OCI-LY1 (cell line): ENCODE results near the gene IL31RA.

Experiments
- H2AFZ ChIP-seq: fragments of 200-600 bp; sonication (generic), shearing (Covaris generic); 2 replicates; pipeline ENCODE4 v1.6.0; 2014; ENCODE audit warnings: antibody characterized with exemption, mild to moderate bottlenecking, low read length
- H3F3A ChIP-seq: fragments of 200-600 bp; sonication (generic), shearing (Covaris generic); 2 replicates; pipeline ENCODE4 v1.6.0; 2014; ENCODE audit warnings: mild to moderate bottlenecking, antibody characterized with exemption, low read length, moderate library complexity; ENCODE audit not compliant: insufficient read depth
- H3K27ac ChIP-seq: fragments of 200-600 bp; sonication (generic); 2 replicates; pipeline ENCODE4 v1.5.1; 2014; ENCODE audit warnings: low read length, mixed run types, mild to moderate bottlenecking, low read depth; ENCODE audit not compliant: poor library complexity, severe bottlenecking
- H3K27me3 ChIP-seq: fragments of 200-600 bp; sonication (generic); 2 replicates; pipeline ENCODE4 v1.6.0; 2014; ENCODE audit warnings: antibody characterized with exemption, mild to moderate bottlenecking, low read length, moderate library complexity; ENCODE audit not compliant: insufficient read depth
- H3K36me3 ChIP-seq: fragments of 200-600 bp; sonication (generic); 2 replicates; pipeline ENCODE4 v1.6.1; 2014; ENCODE audit warnings: mild to moderate bottlenecking, antibody characterized with exemption, low read length, moderate library complexity, mixed read lengths; ENCODE audit not compliant: insufficient read depth
- H3K4me1 ChIP-seq: fragments of 200-600 bp; sonication (generic); 2 replicates; pipeline ENCODE4 v1.5.1; 2014; ENCODE audit warnings: mild to moderate bottlenecking, low read length, moderate library complexity; ENCODE audit not compliant: insufficient read depth, severe bottlenecking
- H3K4me2 ChIP-seq: fragments of 200-600 bp; sonication (generic), shearing (Covaris generic); 2 replicates; pipeline ENCODE4 v1.6.1; 2014; ENCODE audit warnings: low read length
- H3K4me3 ChIP-seq: fragments of 200-600 bp; sonication (generic); 2 replicates; pipeline ENCODE4 v1.5.1; 2014; ENCODE audit warnings: low read length, low read depth, mild to moderate bottlenecking, mixed read lengths; ENCODE audit not compliant: poor library complexity, severe bottlenecking
- H3K79me2 ChIP-seq: fragments of 200-600 bp; shearing (Covaris generic); 2 replicates; pipeline ENCODE4 v1.6.1; 2016; ENCODE audit warnings: mixed run types, low read length, mixed read lengths; ENCODE audit not compliant: insufficient read depth
- H3K9ac ChIP-seq: fragments of 200-600 bp; sonication (generic), shearing (Covaris generic); 2 replicates; pipeline ENCODE4 v1.6.1; 2014; ENCODE audit warnings: mild to moderate bottlenecking, low read length, mixed read lengths
- H3K9me2 ChIP-seq: fragments of 200-600 bp; sonication (generic), shearing (Covaris generic); 2 replicates; pipeline ENCODE4 v1.6.1; 2014; ENCODE audit warnings: low read depth, mild to moderate bottlenecking, low read length, mixed read lengths
- H3K9me3 ChIP-seq: fragments of 200-600 bp; shearing (Covaris generic); 2 replicates; pipeline ENCODE4 v1.6.1; 2014; ENCODE audit warnings: low read length, mixed read lengths
- H4K20me1 ChIP-seq: fragments of 200-600 bp; sonication (generic), shearing (Covaris generic); 2 replicates; pipeline ENCODE4 v1.6.0; 2016; ENCODE audit warnings: mild to moderate bottlenecking, low read length; ENCODE audit not compliant: insufficient read depth
- EZH2 ChIP-seq: fragments of 200-600 bp; sonication (generic), shearing (Covaris generic); IDR thresholded peaks from 2 replicates; pipeline ENCODE4 v1.8.0; 2017; ENCODE audit warnings: borderline replicate concordance, mixed run types, mild to moderate bottlenecking, antibody characterized with exemption, low read length, moderate library complexity, mixed read lengths
- TF ChIP-seq, protein P1 (sequence below): fragments of 200-600 bp; sonication (generic), shearing (Covaris generic); IDR thresholded peaks from 2 replicates; pipeline ENCODE4 v1.5.1; 2017; ENCODE audit warnings: mild to moderate bottlenecking, antibody characterized with exemption, low read length, moderate library complexity, mixed read lengths

Gene IL31RA

DNA sequence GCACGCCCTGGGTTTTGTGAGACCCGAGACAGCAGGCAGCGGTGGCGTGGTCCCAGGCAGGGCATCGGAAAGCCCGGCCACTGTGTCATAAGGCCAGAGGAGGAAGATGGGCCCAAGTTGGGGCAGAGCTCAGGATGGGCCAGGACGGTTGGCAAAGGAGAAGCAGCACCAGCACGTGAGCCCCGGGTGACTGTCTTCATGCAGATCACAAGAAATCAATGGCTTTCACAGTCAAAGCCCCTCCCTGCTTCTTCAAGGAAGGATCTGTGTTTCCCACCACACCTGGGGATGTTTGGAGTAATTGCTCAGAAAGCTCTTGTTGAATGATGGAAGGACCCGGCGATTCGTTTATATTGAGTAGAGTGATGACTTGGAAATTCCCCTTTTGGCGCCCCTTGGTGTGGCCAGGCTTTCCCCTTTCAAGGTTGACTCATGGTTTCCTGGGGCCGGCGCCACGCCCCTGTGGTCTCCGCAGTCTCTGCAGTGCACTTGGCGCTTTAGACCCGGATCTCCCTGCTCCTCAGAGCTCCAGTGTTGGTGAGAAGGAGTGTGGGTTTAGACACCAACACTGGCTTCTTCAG lies 52.1 kb downstream of the IL31RA start:
- H3K79me2 ChIP-seq: no peaks in the 10 kb centered on the region
- H3K27me3 ChIP-seq: no peaks in the 10 kb centered on the region
- TF ChIP-seq EZH2: no peak
- TF ChIP-seq, protein P1, sequence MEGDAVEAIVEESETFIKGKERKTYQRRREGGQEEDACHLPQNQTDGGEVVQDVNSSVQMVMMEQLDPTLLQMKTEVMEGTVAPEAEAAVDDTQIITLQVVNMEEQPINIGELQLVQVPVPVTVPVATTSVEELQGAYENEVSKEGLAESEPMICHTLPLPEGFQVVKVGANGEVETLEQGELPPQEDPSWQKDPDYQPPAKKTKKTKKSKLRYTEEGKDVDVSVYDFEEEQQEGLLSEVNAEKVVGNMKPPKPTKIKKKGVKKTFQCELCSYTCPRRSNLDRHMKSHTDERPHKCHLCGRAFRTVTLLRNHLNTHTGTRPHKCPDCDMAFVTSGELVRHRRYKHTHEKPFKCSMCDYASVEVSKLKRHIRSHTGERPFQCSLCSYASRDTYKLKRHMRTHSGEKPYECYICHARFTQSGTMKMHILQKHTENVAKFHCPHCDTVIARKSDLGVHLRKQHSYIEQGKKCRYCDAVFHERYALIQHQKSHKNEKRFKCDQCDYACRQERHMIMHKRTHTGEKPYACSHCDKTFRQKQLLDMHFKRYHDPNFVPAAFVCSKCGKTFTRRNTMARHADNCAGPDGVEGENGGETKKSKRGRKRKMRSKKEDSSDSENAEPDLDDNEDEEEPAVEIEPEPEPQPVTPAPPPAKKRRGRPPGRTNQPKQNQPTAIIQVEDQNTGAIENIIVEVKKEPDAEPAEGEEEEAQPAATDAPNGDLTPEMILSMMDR: no peak
- no peak overlapping the region for H3K9ac ChIP-seq
- H3K4me2 ChIP-seq: no peak overlapping the region
- no peaks in the 10 kb centered on the region for H3K9me2 ChIP-seq
- H2AFZ ChIP-seq: no peak overlapping the region
- no peaks in the 10 kb centered on the region for H3F3A ChIP-seq
- no peaks in the 10 kb centered on the region for H3K4me1 ChIP-seq
- no peaks in the 10 kb centered on the region for H4K20me1 ChIP-seq
- H3K27ac ChIP-seq: no peak overlapping the region
- no peak overlapping the region for H3K4me3 ChIP-seq
- no peaks in the 10 kb centered on the region for H3K9me3 ChIP-seq
- no peaks in the 10 kb centered on the region for H3K36me3 ChIP-seq

DNA sequence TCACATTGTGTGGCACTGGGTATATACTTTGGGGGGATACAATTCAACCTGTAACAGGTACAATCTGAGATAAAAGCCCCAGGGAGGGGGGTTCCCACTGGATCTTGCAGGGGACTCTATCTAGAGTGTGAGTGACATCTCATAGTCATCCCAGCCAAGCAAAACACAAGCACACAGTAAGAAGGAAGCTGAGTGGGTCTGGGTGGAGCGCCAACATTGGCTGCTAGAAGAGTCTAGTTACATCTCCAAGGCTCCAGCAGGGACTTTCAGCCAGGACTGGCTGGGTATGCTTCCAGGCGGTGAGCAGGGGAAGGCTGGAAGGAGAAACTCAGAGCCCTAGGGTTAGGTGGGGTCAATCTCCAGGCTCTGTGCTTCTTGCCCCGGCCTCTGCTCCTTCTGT lies 53.0 kb downstream of the IL31RA start:
- Histone ChIP-seq H4K20me1 (no peaks in the 10 kb centered on the region), H3K9ac (no peak overlapping the region), H3K9me3 (no peaks in the 10 kb centered on the region), H3K9me2 (no peaks in the 10 kb centered on the region), H3K4me1 (no peaks in the 10 kb centered on the region), H3F3A (no peaks in the 10 kb centered on the region), H3K4me3 (no peak overlapping the region), H3K27ac (no peak overlapping the region), H2AFZ (no peak overlapping the region), H3K27me3 (no peaks in the 10 kb centered on the region), H3K4me2 (no peak overlapping the region), H3K79me2 (no peaks in the 10 kb centered on the region), H3K36me3 (no peaks in the 10 kb centered on the region)
- TF ChIP-seq, protein P1: no peak
- no peak for TF ChIP-seq EZH2

DNA sequence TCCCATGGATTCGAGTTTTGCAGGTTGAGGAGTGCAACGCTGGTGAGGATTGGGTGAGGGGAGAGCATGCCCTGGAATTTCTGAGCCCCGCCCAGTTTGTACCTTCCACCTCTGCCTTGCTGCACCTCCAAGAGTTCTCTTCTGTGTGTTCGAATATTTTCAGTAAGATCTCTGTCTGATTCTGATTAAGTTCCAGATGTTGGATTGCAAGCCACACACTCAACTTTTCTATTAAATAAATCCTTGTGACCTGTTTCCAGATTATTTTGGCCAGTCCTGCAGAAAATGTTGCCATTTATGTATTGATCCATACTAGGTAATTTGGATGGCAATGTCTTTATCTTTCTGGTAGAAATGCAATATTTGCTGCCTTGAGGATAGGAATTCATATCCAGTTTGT lies 54.1 kb downstream of the IL31RA start:
- H3K9me3 ChIP-seq: no peaks in the 10 kb centered on the region
- no peaks in the 10 kb centered on the region for H3F3A ChIP-seq
- no peaks in the 10 kb centered on the region for H3K4me1 ChIP-seq
- H3K4me2 ChIP-seq: no peak overlapping the region
- H3K4me3 ChIP-seq: no peak overlapping the region
- TF ChIP-seq, protein P1: no peak
- H3K36me3 ChIP-seq: no peaks in the 10 kb centered on the region
- no peak overlapping the region for H3K9ac ChIP-seq
- no peaks in the 10 kb centered on the region for H4K20me1 ChIP-seq
- no peaks in the 10 kb centered on the region for H3K9me2 ChIP-seq
- H3K27me3 ChIP-seq: no peaks in the 10 kb centered on the region
- H3K79me2 ChIP-seq: no peaks in the 10 kb centered on the region
- no peak overlapping the region for H2AFZ ChIP-seq
- H3K27ac ChIP-seq: no peak overlapping the region
